Stimulated activated CD8-positive, alpha-beta memory T cell treated with anti-CD3 and anti-CD28 coated beads, Interleukin-12 subunit alpha, Interleukin-12 subunit beta, amount 100 ng/mL, for 1 hour (primary cell): ENCODE data around the gene AGTPBP1.

Source experiments
- DNase-seq: peaks from one replicate; pipeline ENCODE4 v3.0.0-alpha.2; 2020; ENCODE audit warnings: low read depth

The AGTPBP1 gene

DNA sequence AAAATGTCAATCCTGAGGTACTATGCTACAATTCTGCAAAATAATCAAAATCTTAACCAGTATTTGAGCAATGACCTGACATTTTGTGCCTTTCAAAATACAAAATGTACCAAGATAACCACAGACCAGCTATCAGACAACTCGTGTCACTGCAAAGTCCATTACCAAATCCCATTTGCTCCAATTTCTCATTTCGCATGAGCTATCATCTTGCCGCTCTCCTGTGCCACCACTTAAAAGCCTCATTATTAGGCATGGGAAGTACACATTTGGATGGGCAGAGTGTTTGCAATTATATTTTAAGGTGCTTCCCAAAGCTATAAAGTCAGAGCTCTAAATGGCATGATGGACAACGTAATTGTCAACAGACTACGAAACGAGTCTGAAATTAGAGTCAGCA lies 205.2 kb downstream of the AGTPBP1 start:
- no peak for DNase-seq

DNA sequence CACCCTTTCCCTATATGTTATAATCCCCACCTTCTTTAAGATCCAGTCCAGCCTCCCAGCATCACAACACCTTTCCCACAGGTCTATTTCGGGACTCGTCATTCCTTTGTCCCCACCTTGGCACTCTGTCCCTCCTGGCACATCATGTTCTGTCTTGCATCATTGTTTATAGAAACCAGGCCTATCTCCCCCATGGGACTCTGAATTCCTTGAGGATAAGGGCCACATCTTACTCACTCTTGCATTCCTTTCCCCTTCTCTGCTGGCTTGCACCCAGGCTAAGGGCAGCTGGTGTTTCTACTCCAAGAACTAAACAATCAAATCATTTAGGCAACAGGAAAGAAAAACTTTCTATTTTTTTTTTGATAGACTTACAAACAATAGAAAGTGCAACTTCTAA lies 205.7 kb downstream of the AGTPBP1 start:
- no peak for DNase-seq

DNA sequence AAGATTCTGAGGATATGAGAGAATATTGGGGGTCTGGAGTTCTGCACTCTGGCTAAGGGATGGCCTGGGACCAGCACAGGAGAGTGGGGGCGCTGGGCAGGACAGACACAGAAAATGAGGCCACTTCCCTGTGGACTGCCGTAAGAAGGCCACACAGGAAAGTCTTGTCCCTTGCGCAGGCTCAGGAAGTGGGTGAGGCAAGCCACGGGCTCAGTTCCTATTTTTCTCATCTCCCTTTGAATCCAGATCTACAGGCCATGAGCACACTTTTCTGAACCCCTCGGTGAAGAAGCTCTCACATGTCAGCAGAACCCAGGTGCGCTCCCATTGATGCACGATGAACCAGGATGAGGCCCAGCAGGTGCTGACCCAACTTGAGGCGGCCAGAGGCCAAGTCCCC lies 207.4 kb downstream of the AGTPBP1 start:
- DNase-seq = no peak

DNA sequence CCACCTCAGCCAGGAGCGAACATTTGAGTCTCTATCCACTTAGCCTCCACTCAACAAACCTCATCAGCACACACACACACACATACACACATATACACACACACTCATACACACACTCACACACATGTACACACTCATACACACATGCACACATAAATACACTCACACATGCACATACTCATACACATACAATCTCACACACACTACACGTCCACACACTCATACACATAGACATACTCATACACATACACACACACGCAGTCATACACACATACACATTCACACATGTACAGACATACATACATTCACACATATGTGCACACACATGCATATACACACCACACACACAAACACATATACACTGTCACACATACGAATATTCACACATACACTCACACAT lies 208.2 kb downstream of the AGTPBP1 start:
- DNase-seq = no peak

DNA sequence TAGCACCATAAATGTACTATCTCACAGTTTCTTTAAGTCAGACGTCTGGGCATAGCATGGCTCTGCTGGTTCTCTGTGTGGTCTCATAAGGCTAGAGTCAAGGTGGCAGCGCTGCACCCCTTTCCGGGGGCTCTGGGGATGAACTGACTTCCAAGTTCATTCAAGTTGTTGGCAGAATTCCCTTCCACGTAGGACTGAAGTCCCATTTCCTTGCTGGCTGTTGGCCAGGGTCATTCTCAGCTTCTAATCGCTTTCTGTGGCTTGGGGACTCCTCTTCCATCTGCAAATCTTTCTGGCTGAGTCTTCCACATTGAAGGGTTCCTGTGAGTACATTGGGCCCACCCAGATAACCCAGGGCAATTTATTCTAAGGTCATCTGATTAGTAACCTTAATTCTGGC lies 211.0 kb downstream of the AGTPBP1 start:
- no peak for DNase-seq

DNA sequence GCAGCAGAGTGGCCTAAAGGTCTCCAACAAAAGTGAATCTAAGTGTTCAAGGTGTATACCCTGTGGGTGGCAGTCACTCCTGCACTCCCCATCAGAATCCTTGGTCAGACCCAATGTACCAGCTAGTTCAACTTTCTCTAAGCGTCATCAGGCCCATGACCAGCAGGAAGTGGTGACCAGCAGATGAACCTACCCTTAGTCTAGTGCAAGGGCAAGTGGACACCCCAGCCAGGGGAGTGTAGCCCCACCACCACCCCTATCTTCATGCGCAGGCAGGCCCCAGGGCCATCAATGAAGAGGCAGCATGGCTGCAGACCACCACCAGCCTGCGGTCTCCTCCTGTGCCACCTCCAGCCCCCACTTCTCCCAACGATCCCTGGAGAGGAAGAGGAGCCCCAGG lies 213.1 kb downstream of the AGTPBP1 start:
- DNase-seq = no peak

DNA sequence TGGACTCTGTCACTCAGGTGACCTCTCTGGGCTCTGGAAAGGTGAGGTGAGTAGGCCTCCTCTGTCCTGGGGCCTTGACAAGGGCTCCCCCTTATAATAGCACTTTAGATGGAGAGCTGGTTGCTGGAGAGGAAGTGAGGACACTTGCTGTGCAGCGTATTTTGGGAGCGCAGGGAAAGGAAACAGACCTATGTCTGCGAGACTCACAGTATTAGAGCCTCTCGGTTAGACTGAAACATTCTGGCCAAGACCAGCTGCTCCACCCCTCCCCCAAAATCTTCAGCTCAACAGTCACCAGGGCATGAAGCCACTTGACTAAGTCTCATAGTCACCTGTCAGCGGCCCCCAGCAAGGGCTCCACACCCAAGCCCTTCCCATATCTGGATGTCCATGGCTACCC lies 213.6 kb downstream of the AGTPBP1 start:
- DNase-seq = no peak

DNA sequence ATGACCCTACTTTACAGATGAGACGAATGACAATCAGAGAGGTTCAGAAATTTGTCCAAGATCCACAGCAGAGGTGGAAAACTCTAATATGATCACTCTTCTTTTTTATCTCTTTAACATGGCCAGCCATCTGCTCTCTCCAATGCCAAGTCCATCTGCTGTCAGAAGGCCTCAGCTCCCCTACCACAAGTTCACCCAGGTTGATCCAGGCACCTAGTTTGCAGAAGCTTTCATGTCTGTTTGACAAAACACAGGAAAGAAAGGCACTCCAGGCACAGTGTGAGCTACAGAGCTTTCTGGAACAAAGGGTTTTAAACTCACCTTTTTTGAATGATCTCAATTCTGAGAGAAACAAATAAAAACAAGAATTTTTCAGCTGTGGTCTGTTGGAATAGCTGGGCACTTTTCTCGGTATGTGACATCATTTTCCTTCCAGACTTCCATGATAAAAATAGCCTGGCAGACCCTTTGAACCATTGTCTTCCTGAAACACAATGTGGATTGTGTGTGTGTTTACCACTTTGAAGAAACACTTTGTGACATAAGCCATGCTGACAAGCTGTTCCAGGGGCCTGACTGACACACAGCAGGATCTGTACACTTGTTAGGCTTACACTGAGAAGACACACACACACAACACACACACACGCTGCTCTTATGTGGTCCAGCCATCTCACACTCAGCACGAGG lies 214.3 kb downstream of the AGTPBP1 start:
- DNase-seq = no peak

DNA sequence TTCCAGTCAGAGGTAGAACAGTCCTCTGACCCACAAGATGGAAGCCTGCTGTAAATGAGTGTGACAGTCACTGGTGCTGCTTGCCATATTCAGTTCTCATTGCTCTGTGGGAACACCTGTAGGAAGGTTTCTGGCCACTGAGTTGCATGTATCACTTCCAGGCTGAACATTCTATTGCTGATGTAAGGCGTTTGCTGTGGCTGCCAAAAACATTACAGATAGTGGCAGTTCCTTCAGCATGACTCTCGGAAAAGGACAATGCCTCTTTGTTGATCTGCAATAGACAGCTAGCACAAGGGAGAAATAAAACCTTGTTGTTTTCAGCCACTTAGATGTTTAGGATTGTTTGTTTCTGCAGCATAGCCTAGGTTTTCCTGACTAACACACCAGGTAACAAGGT lies 217.2 kb downstream of the AGTPBP1 start:
- no peak for DNase-seq

DNA sequence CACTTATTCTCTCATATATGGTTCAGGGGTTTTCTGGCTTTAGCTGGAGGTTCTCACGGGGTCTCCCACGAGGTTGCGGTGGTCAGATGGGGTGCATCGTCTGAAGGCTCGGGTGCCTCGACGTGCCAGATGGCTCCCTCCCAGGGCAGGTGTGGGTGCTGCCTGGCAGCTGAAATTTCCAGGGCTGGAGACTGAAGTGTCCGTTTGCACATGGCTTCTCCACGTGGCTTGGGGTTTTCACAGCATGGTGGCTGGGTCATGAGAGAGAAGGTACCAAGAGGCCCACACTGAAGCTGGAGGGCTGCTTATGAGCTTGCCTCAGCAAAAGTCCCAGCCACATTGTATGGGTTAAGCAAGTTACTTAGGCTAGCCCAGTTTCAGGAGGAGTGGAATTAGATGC lies 218.6 kb downstream of the AGTPBP1 start:
- DNase-seq = no peak

DNA sequence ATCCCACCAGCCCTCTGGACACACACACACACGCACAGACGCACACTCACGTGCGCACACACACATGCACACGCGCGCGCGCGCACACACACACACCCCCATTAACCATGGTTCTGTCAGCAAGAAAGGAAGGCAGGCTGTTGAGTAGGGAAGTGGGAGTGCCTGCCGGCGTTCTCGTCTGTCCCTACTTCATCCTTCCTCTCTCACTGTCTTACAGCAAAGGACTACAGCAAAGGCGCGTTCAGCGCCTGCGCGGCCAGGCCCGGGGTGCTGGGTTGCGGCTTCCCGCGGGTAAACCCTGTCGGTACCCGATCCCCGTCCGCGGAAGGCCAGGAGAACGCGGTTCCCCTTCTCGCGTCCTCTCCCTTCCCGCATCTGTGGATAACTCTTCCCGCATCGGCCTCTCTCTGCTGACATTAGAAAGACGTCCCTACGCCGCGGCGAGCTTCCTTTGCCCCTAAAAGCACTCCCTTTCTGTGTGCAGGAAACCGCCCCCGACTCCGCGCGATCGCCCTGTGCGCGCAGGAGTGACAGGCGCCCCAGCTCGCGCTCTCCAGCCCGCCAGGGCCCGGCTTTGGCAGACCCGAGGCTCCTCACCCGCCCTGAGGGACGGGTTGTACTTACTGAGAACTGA lies 219.2 kb downstream of the AGTPBP1 start:
- no peak for DNase-seq

DNA sequence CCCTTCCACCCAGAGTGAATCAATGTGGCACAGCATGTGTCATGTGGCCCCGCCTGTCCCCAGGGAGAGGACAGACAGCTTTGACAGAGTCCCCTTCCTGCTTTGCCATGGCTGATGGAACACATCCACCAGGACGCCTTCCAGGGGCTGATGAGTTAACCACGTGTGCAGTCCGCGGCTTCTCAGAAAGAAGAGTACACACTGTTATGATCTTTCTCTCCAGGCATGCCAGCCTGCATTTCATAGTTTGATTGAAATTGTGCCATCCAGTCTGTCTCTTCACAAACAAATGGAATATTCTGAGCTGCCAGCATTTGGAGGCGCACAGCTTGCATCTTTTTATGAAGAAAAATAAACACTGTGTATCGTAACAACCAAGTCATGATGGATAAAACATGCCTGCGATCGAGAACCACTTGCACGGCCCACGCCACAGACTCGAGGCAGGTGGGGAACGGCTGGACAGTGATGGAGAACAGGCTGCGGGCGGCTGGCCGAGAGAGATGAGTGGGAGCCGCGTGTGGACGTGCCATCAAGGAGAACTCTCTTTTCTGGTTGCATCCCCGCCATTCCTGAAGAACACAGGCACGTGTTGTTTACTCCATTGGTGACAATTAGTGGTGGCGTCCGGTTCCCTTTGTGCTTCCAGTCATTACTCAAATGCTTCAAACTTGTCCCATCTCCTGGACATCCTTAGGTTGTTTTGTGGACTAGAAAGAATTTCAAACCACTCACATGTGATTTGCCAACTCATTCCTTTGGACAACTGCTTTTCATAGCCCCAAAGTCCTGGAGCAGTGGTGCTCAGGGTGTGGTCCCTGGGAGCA lies 220.2 kb downstream of the AGTPBP1 start:
- no peak for DNase-seq

DNA sequence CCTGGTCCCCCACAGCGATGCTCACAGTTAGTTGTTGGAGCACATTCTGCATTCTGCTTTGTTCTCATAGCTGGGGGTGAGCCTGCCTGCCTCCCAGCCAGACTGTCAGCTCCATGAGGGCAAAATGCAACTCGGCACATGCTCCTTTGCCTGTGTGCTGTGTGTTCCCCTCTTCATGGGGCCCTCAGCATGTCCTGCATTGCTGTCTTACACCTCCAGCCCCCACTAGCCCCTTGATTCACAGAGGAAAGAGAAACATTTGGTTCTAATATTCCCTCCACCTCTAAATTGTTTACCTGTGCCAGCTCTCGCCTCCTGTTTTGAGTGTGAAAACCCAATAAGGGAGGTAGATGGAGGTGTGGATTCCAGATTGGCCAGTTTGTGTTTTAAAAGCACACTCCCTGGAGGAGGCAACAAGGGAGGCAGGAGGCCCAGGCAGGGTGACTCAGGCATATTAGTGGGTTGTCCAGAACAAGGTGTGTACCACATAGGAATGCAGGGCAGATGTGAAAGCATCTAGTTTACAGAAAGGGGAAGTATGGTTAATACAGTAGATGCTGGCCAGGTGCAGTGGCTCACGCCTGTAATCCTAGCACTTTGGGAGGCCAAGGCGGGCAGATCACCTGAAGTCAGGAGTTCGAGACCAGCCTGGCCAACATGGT lies 224.6 kb downstream of the AGTPBP1 start:
- DNase-seq = no peak

DNA sequence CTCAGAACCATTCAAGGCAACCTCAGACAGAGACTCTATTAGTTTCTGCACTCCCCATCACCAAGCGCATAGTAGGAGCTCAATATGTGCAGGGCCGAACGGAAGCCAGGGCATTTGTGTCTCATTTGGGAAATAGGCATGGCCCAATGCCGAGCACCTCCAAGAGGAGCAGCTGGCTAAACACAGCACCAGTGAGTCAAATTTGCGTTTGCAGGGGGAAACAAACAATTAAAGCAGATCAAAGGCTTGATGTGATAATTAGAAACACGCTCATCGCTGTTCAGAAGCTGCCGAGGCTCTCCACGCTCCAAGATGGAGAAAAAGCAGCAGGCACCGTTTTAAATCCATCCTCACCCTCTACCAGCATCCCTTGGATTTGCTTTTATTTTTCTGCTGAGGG lies 225.3 kb downstream of the AGTPBP1 start:
- DNase-seq = no peak

DNA sequence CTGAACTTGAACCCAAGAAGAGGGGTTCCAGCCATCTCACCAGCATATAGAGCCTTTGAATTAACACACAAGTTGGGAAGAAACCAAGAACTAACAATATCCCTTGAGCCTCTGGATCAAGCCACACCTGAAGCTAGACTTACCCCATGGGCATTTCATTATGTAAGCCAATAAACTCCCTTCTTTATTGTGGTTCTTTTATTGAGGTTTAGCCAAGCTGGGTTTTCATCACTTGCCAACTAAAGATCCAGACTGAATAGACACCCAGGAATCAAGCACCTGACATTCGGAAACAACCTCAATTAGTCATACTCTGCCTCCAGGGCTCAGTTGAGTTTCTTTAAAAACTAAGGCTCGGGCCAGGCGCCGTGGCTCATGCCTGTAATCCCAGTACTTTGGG lies 226.7 kb downstream of the AGTPBP1 start:
- no peak for DNase-seq

DNA sequence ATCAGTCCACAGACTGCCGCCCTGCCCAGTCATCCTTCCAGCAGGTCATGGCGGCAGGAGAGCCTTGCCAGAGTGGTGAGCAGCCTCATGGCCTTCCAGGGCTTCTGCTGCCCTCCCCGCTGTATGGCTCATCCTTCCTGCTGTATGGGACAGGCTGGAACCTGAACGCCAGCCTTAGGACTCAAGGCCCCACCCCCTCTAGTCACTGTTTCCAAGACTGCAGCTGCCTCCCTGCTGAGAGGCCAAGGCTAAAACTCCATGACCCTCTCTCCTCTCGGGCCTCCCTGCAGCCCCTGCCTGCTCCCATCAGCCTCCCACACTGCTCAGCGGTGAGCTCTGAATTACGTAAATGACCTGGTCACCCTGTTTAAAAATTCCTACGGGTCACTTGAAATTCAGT lies 227.5 kb downstream of the AGTPBP1 start:
- DNase-seq = no peak

DNA sequence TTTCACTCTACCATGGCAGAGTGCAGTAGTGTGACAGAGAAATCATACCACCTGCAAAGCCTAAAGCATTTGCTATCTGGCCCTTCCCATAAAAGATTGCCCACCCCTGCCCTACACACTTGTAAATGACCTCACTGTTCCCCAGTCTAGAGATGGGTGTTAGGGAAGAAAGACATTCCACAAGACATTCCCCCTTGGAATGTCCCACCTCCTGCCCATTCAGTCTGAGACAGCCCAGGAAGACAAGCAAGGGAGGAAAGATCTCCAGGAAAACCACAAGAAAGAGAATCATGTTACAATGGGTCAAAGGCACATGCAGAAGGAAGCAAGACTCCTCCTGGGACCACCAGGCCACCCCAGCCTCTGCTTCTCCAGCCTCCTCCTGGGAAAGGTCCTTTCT lies 230.0 kb downstream of the AGTPBP1 start:
- DNase-seq = no peak

DNA sequence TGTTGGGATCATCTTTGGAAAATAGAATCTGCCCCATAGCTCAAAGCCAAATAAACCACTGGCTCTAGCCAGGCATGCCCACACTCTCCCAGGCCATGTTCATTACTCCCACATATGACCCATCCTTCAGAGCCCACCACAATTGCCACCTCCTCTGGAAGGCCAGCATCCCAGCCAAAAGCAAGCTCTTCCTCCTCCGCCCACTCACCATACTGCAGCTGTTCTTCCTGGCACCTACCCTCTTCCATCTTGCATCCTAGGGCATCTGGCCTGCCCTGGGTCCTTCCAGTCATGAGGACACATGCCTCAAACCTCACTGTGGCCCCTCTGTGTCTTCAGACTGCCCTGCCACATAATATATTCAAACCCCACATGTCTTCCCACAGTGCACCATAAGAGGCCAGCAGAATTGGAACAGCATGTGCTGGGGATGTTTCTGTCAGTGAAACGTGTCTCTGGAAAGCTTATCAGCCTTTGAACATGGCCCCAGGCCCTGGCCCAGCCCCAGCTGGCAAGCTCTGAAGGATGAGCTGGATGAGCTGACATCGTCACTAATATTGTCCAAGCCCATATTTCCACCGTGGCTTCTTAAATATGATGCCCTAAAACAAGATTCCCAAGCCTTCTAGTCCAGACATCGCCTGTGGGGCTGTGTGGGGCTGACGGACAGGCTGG lies 230.8 kb downstream of the AGTPBP1 start:
- DNase-seq = no peak

DNA sequence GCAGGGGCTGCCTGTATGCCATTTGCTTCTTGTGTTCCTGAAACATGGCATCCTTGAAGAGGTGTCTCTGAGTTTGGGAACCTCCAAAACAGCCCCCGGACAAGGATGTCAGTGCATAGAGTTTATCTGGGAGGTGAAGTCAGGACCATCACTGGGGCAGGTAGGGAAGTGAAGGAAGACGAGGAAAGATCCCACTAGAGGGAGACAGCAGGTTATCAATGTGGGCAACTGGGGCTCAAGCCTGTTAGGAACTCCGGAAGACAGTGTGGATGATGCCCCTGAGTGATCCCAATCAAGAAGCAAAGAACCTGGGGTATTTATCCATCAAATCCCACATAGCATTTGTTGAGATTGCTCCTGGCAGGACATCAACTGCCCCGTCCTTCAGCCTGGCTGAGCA lies 233.1 kb downstream of the AGTPBP1 start:
- DNase-seq = no peak

DNA sequence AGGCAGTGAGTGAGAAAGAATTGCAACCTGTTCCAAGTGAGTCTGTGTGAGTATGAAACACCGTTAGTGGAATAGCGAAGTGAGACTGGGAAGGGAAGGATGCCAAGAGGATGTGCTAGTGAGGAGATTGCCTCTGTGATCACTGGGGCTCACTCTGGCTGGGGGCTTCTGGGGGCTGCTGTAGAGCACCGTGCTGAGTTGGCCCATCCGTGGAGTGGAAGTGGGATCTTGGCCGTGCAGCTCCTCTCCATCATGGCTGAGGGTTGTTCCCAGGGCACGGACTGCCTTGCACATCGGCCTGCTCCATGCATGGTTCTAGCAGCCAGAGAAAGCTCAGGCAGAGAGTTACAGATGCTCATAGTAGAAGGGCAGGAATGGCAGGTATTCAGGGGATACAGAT lies 236.1 kb downstream of the AGTPBP1 start:
- no peak for DNase-seq

DNA sequence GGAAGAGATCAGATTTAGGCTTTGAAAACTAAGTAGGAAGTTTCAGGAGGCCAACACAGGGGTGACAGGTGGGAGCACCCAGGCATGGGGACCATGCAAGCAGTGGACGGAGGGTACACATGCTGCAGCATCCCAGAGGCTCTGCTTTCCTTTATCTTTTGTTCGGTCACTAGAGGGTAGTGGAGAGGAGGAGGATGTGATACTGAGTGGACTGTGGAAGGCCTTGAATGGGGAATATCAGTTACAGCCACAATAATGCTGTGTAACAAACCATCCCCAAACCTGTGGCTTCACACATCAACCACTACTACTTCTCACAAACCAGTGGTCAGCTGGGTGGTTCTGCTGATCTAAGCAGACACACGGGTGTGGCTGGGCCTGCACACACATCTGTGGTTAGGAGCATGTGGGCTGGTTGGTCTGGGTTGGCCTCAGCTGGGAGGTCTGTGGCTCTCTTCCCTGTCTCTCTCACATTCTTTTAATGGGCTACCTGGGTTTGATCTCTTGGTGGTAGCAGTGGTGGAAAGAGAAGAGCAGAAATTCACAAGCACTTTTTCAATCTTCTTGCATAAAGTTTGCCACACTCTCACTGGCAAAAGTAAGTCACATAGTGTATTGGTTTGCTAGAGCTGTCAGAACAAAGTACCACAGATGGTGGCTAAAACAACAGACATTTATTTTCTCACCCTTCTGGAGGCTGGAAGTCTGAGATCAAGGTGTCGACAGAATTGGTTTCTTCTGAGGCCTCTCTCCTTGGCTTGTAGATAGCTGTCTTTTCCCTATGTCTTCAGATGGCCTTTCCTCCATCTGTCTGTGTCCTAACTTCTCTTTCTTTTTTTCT lies 238.7 kb downstream of the AGTPBP1 start:
- DNase-seq = no peak
